Measurements from ENCODE around the gene EHD1.

EHD1 gene

DNA sequence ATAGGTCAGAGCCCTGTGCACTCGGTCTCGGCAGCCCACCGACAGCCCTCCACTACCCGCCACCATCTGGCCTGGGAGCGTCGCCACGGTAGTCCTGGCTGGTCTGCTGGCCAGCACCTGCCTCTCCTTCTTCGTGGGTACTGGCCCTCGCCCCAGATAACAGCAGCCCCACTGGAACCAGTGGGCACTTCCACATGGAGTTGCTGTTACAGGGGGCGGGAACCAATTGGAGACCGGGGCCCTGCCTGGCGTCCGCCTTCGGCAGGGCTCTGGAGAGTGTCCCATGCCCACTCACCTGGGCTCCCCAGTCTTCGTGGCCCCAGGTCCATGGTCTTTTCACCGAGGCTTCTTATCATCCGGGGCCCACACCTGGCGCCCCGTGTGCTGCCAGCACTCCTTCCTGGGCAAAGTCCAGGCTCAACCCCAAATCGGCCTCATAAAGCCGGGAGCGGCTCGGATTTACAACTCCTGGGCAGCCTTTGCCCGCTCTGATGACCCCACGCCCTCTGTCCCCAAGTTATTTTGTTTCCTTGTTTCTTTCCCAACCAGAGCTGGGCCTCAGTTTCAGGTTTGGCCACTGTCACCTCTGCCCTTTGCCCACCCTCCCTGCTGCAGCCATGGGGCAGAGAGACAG lies 12.9 kb upstream of the EHD1 start:
- TF ChIP-seq POLR2A (IDR thresholded peaks at IDR 0.05; ENCODE audit: low read depth, low read length) = no peak
- no peak for DNase-seq (ENCODE audit: insufficient read length, low spot score)
- FAIRE-seq = no peak

DNA sequence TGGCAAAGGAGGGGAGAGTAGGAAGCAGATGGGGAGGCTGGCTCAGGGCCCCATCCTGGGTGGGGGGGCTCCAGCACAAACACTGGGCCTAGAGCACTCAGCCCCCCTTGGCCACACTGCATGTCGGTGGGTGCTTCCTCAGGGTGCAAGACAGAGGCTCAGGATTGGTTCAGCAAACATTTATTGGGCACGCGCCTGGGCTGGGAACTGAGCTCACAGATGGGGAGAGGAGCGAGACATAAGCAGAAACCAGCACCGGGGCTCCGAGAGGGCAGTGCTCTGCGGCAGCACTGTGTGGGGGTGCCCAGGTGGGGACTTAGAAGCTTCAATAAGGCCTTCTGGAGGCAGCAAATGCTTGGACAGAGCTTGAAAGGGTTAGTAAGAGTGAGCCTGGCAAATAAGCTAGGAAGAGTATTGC lies 12.1 kb upstream of the EHD1 start:
- no peak for TF ChIP-seq POLR2A (IDR thresholded peaks at IDR 0.05; ENCODE audit: low read depth, low read length)
- DNase-seq (ENCODE audit: insufficient read length, low spot score) = no peak
- no peak for FAIRE-seq

DNA sequence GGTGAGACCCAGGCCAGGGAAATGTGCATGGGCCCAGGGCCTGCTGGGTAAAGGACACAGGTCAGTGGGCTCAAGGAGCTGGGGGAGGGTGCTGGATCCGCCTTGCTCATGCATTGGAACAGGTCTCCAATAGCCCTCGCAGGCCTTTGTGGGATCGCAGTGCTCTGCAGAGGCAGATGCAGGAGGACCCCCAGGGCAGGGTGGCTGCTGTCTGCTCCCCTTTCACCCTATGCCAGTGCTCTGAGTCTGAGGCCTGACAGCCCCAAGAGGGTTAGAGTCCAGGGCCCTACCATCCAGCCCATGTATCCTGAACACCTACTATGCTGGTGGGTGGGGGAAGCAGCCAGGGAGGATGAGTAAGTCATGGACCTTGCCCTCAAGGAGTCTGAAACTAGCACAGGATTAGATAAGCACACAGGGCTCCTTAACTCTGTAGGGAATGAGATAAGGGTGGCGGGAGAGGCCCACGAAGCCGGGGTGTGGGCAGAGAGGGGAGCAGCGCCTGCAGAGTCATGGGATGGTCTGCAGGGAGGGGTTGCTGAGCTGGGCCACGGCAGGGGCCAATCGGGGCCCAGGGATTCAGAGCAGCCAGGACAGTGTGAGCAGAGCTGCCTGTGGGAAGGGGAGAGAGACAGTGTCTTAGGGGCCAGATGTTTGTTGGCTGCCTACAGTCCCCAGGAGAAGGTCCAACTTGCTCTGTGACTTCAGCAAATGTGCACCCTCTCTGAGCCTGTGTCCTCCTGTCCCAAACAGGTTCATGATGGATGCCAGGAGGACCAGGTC lies 10.5 kb upstream of the EHD1 start:
- TF ChIP-seq POLR2A (IDR thresholded peaks at IDR 0.05; ENCODE audit: low read depth, low read length) = no peak
- DNase-seq (ENCODE audit: insufficient read length, low spot score) = no peak

DNA sequence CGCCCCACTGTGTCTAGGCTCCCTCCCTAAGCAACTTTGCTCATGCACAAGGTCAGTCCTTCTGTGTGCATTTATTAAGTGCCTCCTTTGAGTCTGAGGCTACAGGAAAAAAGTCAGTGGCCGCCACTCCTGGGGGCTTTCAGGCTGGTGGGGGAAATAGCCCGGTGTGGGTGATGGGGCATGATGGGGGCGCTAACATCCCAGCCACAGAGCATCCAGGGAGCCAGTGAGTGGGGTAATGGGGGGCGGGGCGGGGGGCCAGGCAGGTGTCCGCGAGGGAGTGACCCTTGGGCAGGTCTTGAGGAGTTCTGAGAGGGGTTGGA lies 9.9 kb upstream of the EHD1 start:
- DNase-seq (ENCODE audit: insufficient read length, low spot score) (no peak), FAIRE-seq (no peak)
- TF ChIP-seq POLR2A (IDR thresholded peaks at IDR 0.05; ENCODE audit: low read depth, low read length) = no peak

More for the DNA sequence above, 10.5 kb upstream of the EHD1 start:
- FAIRE-seq = no peak

DNA sequence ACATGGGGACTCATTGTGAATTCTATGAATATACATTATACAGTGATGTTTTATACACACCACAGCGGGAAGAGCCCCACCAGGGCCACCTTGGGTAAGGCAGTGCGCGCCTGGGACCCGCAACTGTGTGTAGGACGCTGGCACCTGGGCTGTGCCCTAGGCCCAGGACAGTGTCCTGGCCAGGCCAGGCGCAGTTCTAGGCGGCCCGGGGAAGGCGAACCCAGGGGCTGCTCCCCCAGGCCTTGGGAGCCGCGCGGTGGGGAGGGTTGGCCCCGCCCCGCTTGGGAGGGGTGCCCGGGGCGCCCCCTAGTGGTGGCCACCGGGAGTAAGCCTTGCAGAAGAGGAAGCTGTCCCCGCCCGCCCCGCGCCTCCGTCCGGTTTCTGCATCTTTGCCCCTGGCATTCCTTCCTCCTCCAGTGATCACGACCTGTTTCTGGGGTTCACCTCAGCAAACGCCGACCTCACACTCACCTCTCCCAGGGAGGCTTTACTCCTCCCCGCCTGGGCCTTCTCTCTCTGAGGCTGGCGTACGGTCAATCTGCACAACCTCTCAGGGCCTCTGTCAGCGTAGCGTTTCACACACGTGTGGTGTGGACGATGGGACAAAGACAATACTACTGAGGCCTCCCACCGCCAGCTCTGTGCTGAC lies 9.5 kb upstream of the EHD1 start:
- no peak for TF ChIP-seq POLR2A (IDR thresholded peaks at IDR 0.05; ENCODE audit: low read depth, low read length)
- no peak for FAIRE-seq
- peak; percentile 72 for DNase-seq (ENCODE audit: insufficient read length, low spot score)

DNA sequence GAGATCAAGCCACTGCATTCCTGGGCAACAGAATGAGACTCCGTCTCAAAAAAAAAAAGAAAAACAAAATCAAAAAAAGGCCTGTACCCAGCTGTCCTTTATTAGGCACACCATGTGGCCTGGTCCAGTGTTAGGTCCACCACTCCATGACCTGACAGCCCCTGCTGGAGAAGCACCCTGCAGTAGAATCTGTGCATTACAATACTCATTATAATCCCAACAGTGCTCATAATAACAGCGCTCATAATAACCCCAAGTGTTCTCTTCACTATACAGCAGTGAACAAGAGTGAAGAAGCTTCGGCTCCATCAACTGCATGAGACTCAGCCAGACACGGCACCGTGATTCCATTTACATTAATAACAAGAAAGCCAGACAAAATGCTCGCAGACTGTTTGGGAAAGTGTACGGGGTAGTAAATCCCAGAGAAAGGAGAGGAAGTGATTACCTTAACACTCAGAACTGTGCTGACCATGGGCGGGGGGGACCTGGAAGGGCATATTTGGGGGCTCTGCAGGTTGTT lies 8.9 kb upstream of the EHD1 start:
- DNase-seq (ENCODE audit: insufficient read length, low spot score) (no peak), FAIRE-seq (no peak)
- no peak for TF ChIP-seq POLR2A (IDR thresholded peaks at IDR 0.05; ENCODE audit: low read depth, low read length)

DNA sequence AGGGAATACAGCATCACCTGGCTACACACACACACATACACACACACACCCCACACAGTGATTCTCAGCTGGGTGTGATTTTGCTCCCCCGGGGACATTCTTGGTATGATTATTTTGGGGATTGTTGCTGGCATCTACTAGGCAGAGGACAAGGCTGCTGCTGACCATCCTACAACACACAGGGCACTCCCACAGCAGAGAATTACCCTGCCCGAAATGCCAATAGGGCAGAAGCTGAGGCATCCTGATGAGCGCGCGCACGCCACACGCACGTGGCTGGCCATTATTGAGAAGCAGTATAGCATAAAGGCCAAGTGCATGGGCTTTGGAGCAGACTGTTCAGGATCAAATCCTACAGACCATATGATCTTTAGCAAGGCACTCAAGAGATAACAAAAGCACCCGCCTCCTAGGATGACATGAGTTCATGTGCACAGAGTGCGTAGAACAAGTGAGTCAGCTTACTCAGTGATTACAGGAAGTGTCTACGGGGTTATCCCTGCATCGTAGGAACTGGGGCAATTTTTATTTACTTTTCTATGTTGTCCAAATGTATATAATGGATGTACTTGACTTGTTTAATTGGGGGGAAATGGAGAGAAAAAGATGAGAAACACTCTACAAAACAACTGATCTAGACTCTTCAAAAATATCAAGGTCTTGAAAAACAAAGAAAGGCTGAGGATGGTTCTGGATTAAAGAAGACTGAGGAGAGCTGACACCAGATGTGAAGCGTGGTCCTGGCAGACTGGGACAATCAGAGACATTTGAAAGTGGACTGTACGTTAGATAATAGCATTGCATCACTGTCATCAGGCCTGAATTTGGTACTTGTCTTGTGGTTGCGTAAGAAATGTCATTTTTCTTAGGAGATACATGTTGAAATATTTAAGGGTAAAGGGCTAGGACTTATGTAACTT lies 7.2 kb upstream of the EHD1 start:
- DNase-seq (ENCODE audit: insufficient read length, low spot score) = no peak
- TF ChIP-seq POLR2A (IDR thresholded peaks at IDR 0.05; ENCODE audit: low read depth, low read length) = no peak
- no peak for FAIRE-seq

DNA sequence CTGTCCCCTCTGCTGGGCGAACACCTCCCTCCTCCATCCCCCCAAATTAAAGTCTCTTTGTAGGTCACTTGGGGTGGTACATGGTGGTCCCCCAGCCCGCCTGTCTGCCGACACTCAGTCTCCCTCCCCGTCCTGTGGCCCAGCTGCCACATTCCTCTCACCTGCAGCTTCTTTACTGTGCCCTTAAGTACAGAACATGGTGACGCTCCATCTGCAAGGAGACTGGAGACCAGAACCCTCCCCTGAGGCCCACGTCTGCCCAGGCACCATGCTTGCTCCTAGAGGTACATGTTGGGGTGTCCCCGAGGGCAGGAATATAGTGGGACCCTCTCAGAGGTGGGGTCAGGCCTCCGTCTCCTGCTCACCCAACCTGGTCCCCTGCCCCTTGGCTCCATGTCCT lies 5.6 kb upstream of the EHD1 start:
- no peak for FAIRE-seq
- no peak for DNase-seq (ENCODE audit: insufficient read length, low spot score)
- TF ChIP-seq POLR2A (IDR thresholded peaks at IDR 0.05; ENCODE audit: low read depth, low read length) = no peak

DNA sequence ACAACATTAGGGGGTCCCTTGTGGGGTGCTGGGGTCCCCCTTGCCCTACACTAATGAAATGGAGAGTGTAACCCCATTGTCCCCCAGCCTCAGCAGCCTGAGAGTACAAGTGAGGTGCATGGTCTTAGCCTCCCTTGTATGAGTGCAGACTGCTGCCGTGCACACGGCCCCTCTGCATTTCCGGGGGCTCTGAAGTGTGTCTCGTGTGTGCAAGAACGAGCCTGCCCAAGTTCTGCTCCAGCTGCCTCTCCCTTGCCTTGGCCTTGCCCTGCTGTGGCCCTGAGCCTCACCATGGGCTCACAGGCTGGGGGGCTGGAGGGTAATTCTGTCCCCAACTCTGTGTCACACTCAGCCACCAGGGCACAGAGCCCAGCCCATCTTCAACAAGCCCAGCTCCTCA lies 5.2 kb upstream of the EHD1 start:
- FAIRE-seq = no peak
- no peak for DNase-seq (ENCODE audit: insufficient read length, low spot score)
- TF ChIP-seq POLR2A (IDR thresholded peaks at IDR 0.05; ENCODE audit: low read depth, low read length) = no peak

DNA sequence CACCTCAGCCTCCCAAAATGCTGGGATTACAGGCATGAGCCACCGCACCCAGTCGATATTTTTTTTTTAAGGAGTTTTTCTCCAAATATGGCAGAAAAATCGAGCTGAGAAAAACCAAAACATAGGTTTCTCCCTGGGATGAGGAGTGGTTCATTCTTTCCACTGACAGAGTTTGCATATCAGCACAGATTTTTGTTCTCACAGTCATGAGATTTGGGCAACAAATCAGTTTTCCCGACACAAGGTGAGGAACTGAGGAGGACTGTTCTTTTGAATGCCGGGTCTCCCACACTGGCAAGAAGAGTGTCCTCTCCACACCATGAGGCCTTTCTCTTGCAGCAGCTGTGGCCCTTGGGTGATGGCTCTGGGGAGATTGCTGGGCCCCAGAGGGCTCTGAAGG lies 3.8 kb upstream of the EHD1 start:
- TF ChIP-seq POLR2A (IDR thresholded peaks at IDR 0.05; ENCODE audit: low read depth, low read length) = no peak
- FAIRE-seq (no peak), DNase-seq (ENCODE audit: insufficient read length, low spot score) (no peak)

DNA sequence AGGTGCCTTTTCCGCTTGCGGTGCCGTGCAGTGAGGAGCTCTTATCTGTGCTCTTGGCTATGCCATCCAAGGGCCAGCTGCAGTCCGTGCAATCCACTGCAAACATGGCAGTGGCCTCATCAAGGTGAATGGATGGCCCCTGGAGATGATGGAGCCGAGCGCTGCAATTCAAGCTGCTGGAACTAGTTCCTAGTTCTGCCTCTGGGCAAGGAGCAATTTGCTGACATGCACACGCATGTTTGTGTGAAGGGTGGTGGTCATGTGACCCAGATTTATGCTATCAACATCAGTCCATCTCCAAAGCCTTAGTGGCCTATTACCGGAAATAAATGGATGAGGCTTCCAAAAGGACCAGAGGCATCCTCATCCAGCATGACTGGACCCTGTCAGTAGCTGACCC lies 3.1 kb upstream of the EHD1 start:
- no peak for FAIRE-seq
- DNase-seq (ENCODE audit: insufficient read length, low spot score) = no peak
- TF ChIP-seq POLR2A (IDR thresholded peaks at IDR 0.05; ENCODE audit: low read depth, low read length) = no peak

DNA sequence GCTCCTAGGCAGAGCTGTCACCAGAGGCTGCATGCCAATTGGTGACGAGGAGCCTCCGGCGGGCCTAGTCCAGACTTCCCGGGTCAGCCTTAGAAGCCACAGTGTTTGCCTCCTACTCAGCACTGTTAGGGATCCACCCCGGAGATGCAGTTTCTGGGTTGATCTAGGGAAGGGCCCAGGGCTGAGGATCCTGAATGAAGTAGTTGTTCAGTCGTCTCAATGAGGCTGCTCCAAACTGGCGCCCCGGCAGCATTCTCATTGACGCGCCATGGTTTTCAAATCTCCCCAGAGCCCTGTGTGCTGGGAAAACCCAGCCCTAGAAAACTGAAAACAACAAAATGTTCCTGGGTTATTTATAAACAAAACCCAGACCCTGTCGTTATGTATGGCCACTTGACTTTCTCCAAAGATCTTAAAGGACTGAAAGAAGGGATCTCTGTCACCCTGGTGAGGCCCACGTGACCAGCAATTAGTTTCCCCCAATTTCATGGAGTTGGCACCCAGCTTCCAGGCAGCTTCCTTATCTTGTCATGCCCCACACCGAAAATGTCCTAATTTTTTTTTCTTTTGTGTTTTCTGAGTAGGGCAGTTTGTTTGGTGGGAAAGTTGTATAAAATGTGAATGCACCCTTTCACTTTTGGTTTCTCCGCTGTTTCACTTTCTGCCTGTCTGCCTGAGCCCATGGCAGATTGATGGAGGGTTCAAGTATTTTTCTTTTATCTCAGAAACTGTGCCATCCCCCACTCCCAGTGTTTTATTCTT lies 2.0 kb upstream of the EHD1 start:
- DNase-seq (ENCODE audit: insufficient read length, low spot score) (no peak), FAIRE-seq (no peak)
- no peak for TF ChIP-seq POLR2A (IDR thresholded peaks at IDR 0.05; ENCODE audit: low read depth, low read length)

DNA sequence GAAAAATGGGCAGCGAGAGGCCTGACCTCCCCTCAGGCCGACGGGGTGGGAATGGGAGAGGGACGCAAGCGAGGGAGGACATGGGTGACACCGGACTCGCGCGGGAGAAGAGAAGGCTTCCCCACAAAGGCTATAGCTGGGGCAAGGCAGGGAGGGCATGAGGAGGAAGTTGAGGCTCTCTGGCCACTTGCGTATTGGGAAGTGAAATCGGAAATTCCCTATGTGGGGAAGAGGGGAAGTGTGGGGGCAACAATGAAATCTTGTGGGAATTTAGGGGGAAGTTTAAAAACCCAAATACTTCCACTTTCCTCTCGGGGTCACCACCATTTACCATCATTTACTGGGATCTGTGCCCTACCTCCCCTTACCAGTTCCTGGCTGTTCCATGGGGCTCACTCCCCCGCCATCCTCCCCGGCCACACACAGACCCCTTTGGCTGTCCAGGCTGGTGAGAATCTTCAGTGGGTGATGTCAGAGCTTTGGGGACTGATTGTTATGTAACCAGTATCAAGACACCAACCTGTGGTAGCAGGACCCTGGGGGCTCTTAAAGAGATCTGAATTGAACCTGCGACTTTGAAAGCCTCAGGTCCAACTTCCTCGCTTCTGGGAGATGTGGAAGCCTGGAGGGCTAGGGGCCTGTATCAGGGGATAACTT lies 951 bp upstream of the EHD1 start:
- FAIRE-seq = no peak
- TF ChIP-seq POLR2A (IDR thresholded peaks at IDR 0.05; ENCODE audit: low read depth, low read length) = no peak
- no peak for DNase-seq (ENCODE audit: insufficient read length, low spot score)

All from H54 (cell line).